ENCODE measurements around the gene KCNQ2.

The KCNQ2 gene

GRCh38 chr20:63361519-63362435, 110.7 kb downstream of the KCNQ2 start:
- in situ Hi-C loops (cut with HindIII; ENCODE audit: low sequenced_read_pairs) = no loop called here

DNA sequence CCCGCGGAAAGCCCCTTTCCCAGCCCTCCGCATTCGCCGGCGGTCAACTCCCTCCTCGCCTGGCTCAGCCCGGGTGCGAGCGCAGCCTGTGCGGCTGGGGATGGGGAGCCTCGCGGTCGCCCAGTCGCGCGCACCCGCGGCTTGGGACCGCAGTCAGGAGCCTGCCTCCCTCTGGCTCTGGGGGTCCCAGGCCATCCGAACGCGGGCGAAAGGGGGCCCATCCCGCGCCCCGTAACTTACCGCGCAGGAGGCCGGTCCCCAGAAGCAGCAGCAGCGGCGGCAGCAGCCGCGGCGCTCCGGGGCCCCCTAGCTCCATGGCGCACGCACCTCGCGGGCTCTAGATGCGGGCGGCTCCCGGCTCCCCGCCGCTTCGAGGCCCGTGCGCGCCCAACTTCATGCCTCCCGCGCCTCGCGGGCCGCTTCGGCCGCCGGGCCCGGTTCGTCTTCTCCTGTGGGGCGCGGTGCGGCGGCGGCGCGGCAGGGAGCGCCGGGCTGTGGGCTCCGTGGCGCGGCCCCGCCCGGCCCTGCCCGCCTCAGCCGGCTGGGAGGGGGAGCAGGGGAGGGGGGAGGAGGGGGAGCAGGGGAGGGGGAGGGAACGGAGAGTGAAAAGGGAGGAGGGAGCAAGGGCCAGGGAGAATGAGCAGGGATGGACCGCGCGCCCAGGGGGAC, 111.5 kb downstream of the KCNQ2 start, which contains the start of gene CHRNA4:
Gene CHRNA4, minus strand, starts transcription at position 500 of the 669 bp plus-strand sequence. Its CDS starts 184 bp downstream, at position 316.
- in situ Hi-C loops (cut with HindIII; ENCODE audit: low sequenced_read_pairs) = no loop called here

GRCh38 chr20:63359937-63360849, 112.3 kb downstream of the KCNQ2 start:
- in situ Hi-C loops (cut with HindIII; ENCODE audit: low sequenced_read_pairs) = no loop called here

GRCh38 chr20:63359164-63359934, 113.1 kb downstream of the KCNQ2 start:
- in situ Hi-C loops (cut with HindIII; ENCODE audit: low sequenced_read_pairs) = no loop called here

- in situ Hi-C loops (cut with HindIII; ENCODE audit: low sequenced_read_pairs) = no loop called here
Observed at GRCh38 chr20:63357921-63358905, 114.2 kb downstream of the KCNQ2 start.

GRCh38 chr20:63356931-63357879, 115.2 kb downstream of the KCNQ2 start:
- in situ Hi-C loops (cut with HindIII; ENCODE audit: low sequenced_read_pairs) = no loop called here

GRCh38 chr20:63356511-63356910, 115.9 kb downstream of the KCNQ2 start:
- in situ Hi-C loops (cut with HindIII; ENCODE audit: low sequenced_read_pairs) = no loop called here

DNA sequence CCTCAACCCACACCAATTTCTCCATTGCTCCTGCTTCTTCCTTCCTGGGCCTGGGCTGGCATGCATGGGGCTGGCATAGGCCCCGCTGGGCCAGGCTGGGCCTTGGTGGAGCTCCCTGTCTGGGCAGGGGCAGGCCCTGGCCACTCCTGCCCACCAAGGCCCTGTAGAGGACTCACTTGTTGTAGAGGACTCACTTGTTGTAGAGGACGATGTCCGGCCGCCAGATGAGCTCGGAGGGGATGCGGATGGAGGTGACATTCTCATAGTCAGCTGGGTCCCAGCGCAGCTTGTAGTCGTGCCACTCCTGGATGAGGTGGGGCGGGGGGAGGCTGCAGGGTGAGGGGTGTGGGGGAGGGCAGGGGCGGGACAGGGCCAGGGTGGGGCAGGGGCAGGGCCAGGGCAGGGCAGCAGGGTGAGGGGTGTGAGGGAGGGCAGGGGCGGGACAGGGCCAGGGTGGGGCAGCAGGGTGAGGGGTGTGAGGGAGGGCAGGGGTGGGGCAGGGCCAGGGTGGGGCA, 116.6 kb downstream of the KCNQ2 start:
- in situ Hi-C loops (cut with HindIII; ENCODE audit: low sequenced_read_pairs) = no loop called here

DNA sequence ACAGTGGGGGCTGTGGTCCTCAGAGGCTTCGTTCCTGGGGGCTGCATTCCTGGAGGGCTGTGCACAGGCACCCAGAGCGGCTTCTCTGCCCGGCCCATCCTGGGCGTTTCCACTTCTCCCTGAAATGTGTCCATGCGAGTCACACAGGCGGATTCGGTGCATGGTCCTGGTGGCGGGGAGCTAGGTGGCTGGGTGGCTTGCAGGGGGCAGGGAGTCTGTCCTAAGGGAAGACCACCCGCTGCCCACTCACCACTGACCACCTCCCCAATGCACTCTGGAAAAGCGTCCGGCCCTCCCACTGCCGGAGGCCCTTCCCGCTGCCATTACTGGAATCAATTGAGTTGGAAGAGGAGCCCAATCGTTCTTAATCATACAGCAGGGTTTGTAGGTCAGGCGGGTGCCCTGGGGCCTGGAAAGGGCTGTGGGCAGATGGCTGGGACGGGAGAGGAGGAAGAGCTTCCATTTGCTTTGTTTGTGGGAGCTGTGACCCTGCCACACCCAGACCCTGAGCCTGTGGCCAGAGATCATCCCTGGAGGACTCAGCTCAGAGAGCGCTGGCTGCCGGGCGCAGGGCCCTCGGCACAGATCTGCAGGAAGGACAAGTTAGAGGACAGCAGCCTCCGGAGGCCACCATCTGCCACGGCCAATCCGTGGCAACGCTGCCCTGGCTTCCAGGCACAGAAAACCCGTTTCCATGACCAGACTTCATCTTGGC, 117.7 kb downstream of the KCNQ2 start:
- in situ Hi-C loops (cut with HindIII; ENCODE audit: low sequenced_read_pairs) = no loop called here

DNA sequence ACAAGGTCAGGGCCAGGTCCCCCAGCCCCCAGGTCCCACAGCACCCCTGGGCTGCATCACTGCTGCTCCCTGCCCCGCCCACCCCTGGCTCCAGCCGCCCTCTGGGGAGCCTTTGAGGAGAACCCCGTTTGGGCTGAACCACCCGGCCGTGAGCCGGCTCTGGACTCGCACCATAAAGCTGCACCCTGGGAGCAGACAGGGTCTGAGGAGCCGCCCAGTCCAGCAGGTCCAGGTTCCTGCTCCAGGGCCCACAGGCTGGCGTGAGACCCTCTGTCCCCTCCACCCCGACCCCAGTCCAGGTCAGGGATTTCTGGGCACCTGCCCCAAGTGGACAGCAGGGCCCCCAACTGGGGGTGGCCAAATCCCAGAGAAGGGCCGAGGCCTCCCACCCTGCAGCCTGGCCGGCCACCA, 119.6 kb downstream of the KCNQ2 start:
- in situ Hi-C loops (cut with HindIII; ENCODE audit: low sequenced_read_pairs) = no loop called here

DNA sequence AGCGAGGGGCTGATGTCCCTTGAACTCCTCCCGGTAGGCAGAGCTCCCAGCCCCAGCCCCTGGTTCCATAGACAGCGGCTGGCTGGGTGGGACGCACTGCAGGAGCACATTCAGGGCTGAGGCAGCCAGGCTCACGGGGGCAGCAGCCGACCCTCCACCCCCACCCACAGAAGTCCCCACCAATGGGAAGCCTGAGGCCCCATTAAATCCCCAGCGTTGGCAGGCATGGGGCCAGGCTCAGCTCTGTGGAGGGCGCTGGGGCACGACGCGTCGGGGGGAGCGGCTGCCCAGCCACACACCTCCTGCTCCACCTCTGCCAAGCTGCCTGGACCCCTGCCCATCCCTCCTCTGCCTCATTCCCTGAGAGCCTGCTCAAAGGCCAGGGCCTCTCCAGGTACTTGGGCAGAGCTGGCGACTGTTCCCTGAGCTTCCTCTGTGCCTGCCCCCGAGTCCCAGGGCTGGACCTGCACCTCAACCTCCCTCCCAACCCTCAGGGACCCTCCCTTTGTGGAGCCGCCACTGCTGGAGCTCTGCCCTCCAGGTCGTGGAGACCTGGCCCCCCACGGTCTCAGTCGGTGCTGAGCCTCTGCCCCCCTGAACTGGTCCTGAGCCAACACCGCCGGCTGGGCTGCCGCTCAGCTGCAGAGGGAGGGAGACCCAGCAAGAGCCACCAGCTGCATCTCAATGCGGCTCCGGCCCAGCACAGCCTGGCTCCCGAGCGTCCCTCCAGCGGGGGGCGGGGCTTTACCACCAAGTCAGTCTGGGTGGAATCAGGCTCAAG, 120.5 kb downstream of the KCNQ2 start:
- in situ Hi-C loops (cut with HindIII; ENCODE audit: low sequenced_read_pairs) = no loop called here

GRCh38 chr20:63351326-63351700, 121.1 kb downstream of the KCNQ2 start:
- in situ Hi-C loops (cut with HindIII; ENCODE audit: low sequenced_read_pairs) = no loop called here

DNA sequence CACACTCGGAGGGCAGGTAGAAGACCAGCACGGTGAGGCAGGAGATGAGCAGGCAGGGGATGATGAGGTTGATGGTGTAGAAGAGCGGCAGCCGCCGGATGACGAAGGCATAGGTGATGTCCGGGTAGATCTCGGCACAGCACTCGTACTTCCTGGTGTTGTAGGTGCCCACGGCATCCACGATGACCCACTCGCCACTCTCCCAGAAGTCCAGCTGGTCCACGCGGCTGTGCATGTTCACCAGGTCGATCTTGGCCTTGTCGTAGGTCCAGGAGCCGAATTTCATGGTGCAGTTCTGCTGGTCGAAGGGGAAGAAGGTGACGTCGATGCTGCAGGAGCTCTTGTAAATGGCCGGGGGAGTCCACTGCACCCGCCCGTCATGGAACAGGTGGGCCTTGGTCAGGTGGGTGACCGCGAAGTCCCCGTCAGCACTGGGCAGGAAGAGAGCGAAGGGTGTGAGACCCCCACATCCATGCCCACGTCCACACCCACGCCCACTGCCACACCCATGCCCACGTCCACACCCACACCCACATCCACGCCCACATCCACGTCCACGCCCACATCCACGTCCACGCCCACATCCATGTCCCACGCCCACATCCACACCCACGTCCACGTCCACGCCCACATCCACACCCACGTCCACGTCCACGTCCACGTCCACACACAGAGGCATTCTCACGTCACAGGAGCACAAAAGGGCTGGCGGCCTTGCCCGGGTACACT, 121.7 kb downstream of the KCNQ2 start:
- in situ Hi-C loops (cut with HindIII; ENCODE audit: low sequenced_read_pairs) = no loop called here

All from endothelial cell of hepatic sinusoid (primary cell).